Parathyroid adenoma (tissue), 2 donors: ENCODE results near the gene ULBP2.
"Not testable (repeated sequence)": the region's sequence is repeated elsewhere in the genome, so short reads cannot be mapped to it uniquely, and the experiment has no call there.

Source experiments
- H2AFZ ChIP-seq: fragments of 300-600 bp; sonication (generic); one replicate; pipeline ENCODE4 v1.7.0; 2017; ENCODE audit warnings: antibody characterized with exemption, mild to moderate bottlenecking
- H3K27ac ChIP-seq: fragments of 300-600 bp; sonication (generic); one replicate; pipeline ENCODE4 v1.7.0; 2017
- H3K27me3 ChIP-seq: fragments of 300-600 bp; sonication (generic); one replicate; pipeline ENCODE4 v1.7.0; 2017; ENCODE audit warnings: low read length; ENCODE audit not compliant: control insufficient read depth, insufficient read depth
- H3K36me3 ChIP-seq: fragments of 300-600 bp; sonication (generic); one replicate; pipeline ENCODE4 v1.7.0; 2017; ENCODE audit warnings: low read length; ENCODE audit not compliant: control insufficient read depth, insufficient read depth
- H3K4me1 ChIP-seq: fragments of 300-600 bp; sonication (generic); one replicate; pipeline ENCODE4 v1.7.0; 2017; ENCODE audit warnings: control low read depth
- H3K4me2 ChIP-seq: fragments of 300-600 bp; sonication (generic); one replicate; pipeline ENCODE4 v1.7.0; 2017; ENCODE audit warnings: low read length
- H3K4me3 ChIP-seq: fragments of 300-600 bp; sonication (generic); one replicate; pipeline ENCODE4 v1.7.0; 2017; ENCODE audit warnings: low read depth, low read length
- H3K79me2 ChIP-seq: fragments of 300-600 bp; sonication (generic); one replicate; pipeline ENCODE4 v1.7.0; 2017; ENCODE audit warnings: control low read depth
- H3K9ac ChIP-seq: fragments of 300-600 bp; sonication (generic); one replicate; pipeline ENCODE4 v1.7.0; 2017; ENCODE audit warnings: mild to moderate bottlenecking
- H3K9me3 ChIP-seq: fragments of 300-600 bp; sonication (generic); one replicate; pipeline ENCODE4 v1.7.0; 2017; ENCODE audit warnings: low read length; ENCODE audit not compliant: control insufficient read depth
- TF ChIP-seq, protein P1 (sequence below): fragments of 300-600 bp; sonication (generic); IDR thresholded peaks from one replicate; pipeline ENCODE4 v1.7.0; 2017; ENCODE audit warnings: antibody characterized with exemption, mild to moderate bottlenecking
- donor health status: primary hyperparathyroidism.

Gene ULBP2

GRCh38 chr6:149935668-149936067 is 6.1 kb upstream of the ULBP2 start:
- no peak overlapping the region for H3K9ac ChIP-seq
- H3K36me3 ChIP-seq: no peaks in the 10 kb centered on the region
- no peaks in the 10 kb centered on the region for H3K9me3 ChIP-seq
- no peak overlapping the region for H3K4me2 ChIP-seq
- H3K4me3 ChIP-seq: no peak overlapping the region
- H2AFZ ChIP-seq: no peak overlapping the region
- no peak overlapping the region for H3K27ac ChIP-seq
- H3K27me3 ChIP-seq: no peaks in the 10 kb centered on the region
- TF ChIP-seq, protein P1, sequence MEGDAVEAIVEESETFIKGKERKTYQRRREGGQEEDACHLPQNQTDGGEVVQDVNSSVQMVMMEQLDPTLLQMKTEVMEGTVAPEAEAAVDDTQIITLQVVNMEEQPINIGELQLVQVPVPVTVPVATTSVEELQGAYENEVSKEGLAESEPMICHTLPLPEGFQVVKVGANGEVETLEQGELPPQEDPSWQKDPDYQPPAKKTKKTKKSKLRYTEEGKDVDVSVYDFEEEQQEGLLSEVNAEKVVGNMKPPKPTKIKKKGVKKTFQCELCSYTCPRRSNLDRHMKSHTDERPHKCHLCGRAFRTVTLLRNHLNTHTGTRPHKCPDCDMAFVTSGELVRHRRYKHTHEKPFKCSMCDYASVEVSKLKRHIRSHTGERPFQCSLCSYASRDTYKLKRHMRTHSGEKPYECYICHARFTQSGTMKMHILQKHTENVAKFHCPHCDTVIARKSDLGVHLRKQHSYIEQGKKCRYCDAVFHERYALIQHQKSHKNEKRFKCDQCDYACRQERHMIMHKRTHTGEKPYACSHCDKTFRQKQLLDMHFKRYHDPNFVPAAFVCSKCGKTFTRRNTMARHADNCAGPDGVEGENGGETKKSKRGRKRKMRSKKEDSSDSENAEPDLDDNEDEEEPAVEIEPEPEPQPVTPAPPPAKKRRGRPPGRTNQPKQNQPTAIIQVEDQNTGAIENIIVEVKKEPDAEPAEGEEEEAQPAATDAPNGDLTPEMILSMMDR: no peak
- no peaks in the 10 kb centered on the region for H3K4me1 ChIP-seq
- no peaks in the 10 kb centered on the region for H3K79me2 ChIP-seq

DNA sequence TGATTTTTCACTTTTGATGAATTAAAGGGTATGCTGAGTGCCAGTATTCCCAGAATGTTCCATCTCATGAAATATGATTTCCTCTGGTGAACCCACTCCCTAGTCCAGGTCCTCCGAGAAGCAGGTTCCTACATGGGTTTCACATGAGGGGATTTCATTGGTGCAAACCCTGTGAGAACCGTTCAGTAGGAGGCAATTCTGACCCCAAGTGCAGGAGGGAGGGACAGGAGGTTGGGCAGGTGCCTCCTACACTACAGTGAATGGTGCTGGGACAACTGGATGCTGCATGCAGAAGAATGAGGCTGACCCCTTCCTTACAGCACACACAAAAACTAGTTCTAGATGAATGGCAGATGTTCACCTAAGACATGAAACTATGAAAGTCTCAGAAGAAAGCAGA is 5.1 kb upstream of the ULBP2 start:
- H3K27me3 ChIP-seq: no peaks in the 10 kb centered on the region
- H3K4me2 ChIP-seq: no peak overlapping the region
- TF ChIP-seq, protein P1: no peak
- H3K9ac ChIP-seq: no peak overlapping the region
- H3K27ac ChIP-seq: no peak overlapping the region
- H3K4me1 ChIP-seq: no peaks in the 10 kb centered on the region
- no peak overlapping the region for H2AFZ ChIP-seq
- no peaks in the 10 kb centered on the region for H3K9me3 ChIP-seq
- no peaks in the 10 kb centered on the region for H3K79me2 ChIP-seq
- no peak overlapping the region for H3K4me3 ChIP-seq
- H3K36me3 ChIP-seq: no peaks in the 10 kb centered on the region

- H3K9me3 ChIP-seq, H3K36me3 ChIP-seq, H3K79me2 ChIP-seq, H3K9ac ChIP-seq, H3K27me3 ChIP-seq, H3K27ac ChIP-seq, H3K4me1 ChIP-seq: not testable (repeated sequence)
- H3K4me3 ChIP-seq: peak overlapping the region; percentile 34
- peak overlapping the region; percentile 77 for H3K4me2 ChIP-seq
- peak overlapping the region; percentile 56 for H2AFZ ChIP-seq
These were observed 3.7 kb upstream of the ULBP2 start for GRCh38 chr6:149938013-149938570.

DNA sequence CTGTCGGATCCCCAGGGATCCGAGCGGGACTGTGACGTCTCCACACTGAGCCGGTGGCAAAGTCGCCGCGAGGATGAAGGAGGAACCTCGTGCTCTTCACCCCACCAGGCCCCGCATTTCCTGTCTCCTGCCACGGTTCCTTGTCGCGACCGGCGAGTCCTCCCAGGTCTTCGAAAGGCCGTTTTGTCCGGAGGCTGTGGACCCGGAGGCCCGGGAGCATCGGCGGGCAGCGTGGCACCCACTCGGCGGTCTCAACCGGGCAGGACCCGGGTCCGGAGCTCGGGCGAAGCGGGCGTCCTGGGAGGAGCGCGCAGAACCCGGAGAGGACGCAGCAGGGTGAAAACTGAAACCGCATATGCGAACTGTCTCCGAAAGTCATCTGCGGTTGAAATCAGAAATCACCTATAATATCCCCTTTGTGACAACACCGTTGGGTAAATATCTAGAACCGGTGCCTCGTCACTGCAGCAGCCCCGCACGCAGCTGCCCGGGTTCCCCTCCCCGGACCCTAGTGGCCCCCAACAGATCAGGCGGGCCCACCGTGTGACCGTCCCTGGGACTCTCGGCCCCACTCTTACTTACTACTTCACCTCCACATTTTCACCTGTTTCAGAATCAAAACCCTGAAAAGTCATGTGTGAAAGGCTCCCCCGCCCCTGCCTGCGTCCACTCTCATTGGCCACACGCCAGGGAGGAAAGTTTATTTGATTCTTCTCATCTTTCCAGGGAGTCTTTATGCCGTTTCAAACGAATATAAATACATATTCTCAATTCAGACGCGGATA is 3.1 kb upstream of the ULBP2 start:
- Histone ChIP-seq H3K9me3 (no peaks in the 10 kb centered on the region), H3K36me3 (no peaks in the 10 kb centered on the region), H3K4me3 (peak overlapping the region; percentile 34), H2AFZ (peak overlapping the region; percentile 56), H3K9ac (no peak overlapping the region), H3K79me2 (no peaks in the 10 kb centered on the region), H3K27ac (no peak overlapping the region), H3K27me3 (no peaks in the 10 kb centered on the region), H3K4me2 (peak overlapping the region; percentile 77), H3K4me1 (peaks cover 3% of the 10 kb centered on the region)
- TF ChIP-seq, protein P1: no peak

- TF ChIP-seq, protein P1: no peak
- H3K27me3 ChIP-seq: no peaks in the 10 kb centered on the region
These were observed 2.5 kb upstream of the ULBP2 start for GRCh38 chr6:149939356-149939648.

More at GRCh38 chr6:149939356-149939648, 2.5 kb upstream of the ULBP2 start:
- no peaks in the 10 kb centered on the region for H3K79me2 ChIP-seq
- H3K9ac ChIP-seq: no peak overlapping the region
- H3K36me3 ChIP-seq: no peaks in the 10 kb centered on the region
- peaks cover 3% of the 10 kb centered on the region for H3K4me1 ChIP-seq
- H3K4me2 ChIP-seq: no peak overlapping the region
- peak overlapping the region; percentile 34 for H3K4me3 ChIP-seq
- no peaks in the 10 kb centered on the region for H3K9me3 ChIP-seq
- H3K27ac ChIP-seq: no peak overlapping the region
- H2AFZ ChIP-seq: no peak overlapping the region
